Fibroblast of pulmonary artery (primary cell): ENCODE results near the gene FLT1.

Experiments
- DNase-seq: peaks from one replicate; pipeline ENCODE4 v3.0.0-alpha.2; 2010; ENCODE audit warnings: low read depth
- H3K4me3 ChIP-seq: replicated peaks from 2 replicates; pipeline ENCODE4 v1.5.1; 2011; ENCODE audit warnings: low read depth, mild to moderate bottlenecking, control low read depth, low read length, moderate library complexity
- CTCF ChIP-seq: IDR thresholded peaks from 2 replicates; pipeline ENCODE4 v1.5.1; 2011; ENCODE audit warnings: mild to moderate bottlenecking, control low read depth, low read length, inconsistent platforms; ENCODE audit errors: missing control alignments

FLT1 gene

GRCh38 chr13:28424541-28424940 lies 70.4 kb downstream of the FLT1 start:
- no peak overlapping the region for H3K4me3 ChIP-seq
- TF ChIP-seq CTCF, result no peak
- DNase-seq, result no peak

GRCh38 chr13:28423010-28423409 lies 71.9 kb downstream of the FLT1 start:
- H3K4me3 ChIP-seq, result no peak overlapping the region
- no peak for DNase-seq
- no peak for TF ChIP-seq CTCF

- DNase-seq, result no peak
- no peak overlapping the region for H3K4me3 ChIP-seq
- TF ChIP-seq CTCF, result no peak
Observed at GRCh38 chr13:28421676-28422410, 73.1 kb downstream of the FLT1 start.

GRCh38 chr13:28420704-28421103 lies 74.2 kb downstream of the FLT1 start:
- DNase-seq, result no peak
- no peak overlapping the region for H3K4me3 ChIP-seq

GRCh38 chr13:28415994-28416421 lies 78.9 kb downstream of the FLT1 start:
- no peak for TF ChIP-seq CTCF
- no peak for DNase-seq

More at GRCh38 chr13:28420704-28421103, 74.2 kb downstream of the FLT1 start:
- no peak for TF ChIP-seq CTCF

GRCh38 chr13:28413999-28414398 lies 80.9 kb downstream of the FLT1 start:
- DNase-seq, result no peak
- H3K4me3 ChIP-seq, result no peak overlapping the region
- TF ChIP-seq CTCF, result no peak

More at GRCh38 chr13:28415994-28416421, 78.9 kb downstream of the FLT1 start:
- no peak overlapping the region for H3K4me3 ChIP-seq

GRCh38 chr13:28412981-28413380 lies 81.9 kb downstream of the FLT1 start:
- peak; percentile 19 for DNase-seq
- no peak overlapping the region for H3K4me3 ChIP-seq
- TF ChIP-seq CTCF, result no peak
